ENCODE results near the gene RERE.

Gene RERE

GRCh38 chr1:8817412-8818324, at the start of gene RERE:
RERE (minus strand) TSS chr1:8817640.
- peak; percentile 79 for DNase-seq

- DNase-seq = no peak
Measured at GRCh38 chr1:8866792-8867415, 49.5 kb upstream of the RERE start.

GRCh38 chr1:8866173-8866791, 48.8 kb upstream of the RERE start:
- no peak for DNase-seq

- no peak for DNase-seq
Measured at GRCh38 chr1:8864713-8865344, 47.4 kb upstream of the RERE start.

GRCh38 chr1:8863794-8864233, 46.4 kb upstream of the RERE start:
- DNase-seq = no peak

- DNase-seq = no peak
Measured at GRCh38 chr1:8863138-8863537, 45.7 kb upstream of the RERE start.

- DNase-seq = no peak
Measured at GRCh38 chr1:8862528-8862927, 45.1 kb upstream of the RERE start.

GRCh38 chr1:8860738-8861516, 43.5 kb upstream of the RERE start:
- DNase-seq = no peak

- peak; percentile 10 for DNase-seq
Measured at GRCh38 chr1:8858888-8859706, 41.7 kb upstream of the RERE start.

- DNase-seq = no peak
Measured at GRCh38 chr1:8858112-8858668, 40.8 kb upstream of the RERE start.

- DNase-seq = no peak
Measured at GRCh38 chr1:8856689-8857412, 39.4 kb upstream of the RERE start.

GRCh38 chr1:8854240-8854639, 36.8 kb upstream of the RERE start:
- DNase-seq = no peak

GRCh38 chr1:8851060-8851459, 33.6 kb upstream of the RERE start:
- no peak for DNase-seq

- DNase-seq = peak; percentile 74
Measured at GRCh38 chr1:8848663-8849386, 31.4 kb upstream of the RERE start.

- DNase-seq = no peak
Measured at GRCh38 chr1:8847990-8848389, 30.6 kb upstream of the RERE start.

- DNase-seq = no peak
Measured at GRCh38 chr1:8846263-8846662, 28.8 kb upstream of the RERE start.

GRCh38 chr1:8845104-8846097, 28.0 kb upstream of the RERE start:
- no peak for DNase-seq

GRCh38 chr1:8844501-8845006, 27.1 kb upstream of the RERE start:
- DNase-seq = peak; percentile 50

All from NCI-H1694 treated with DMSO at 0.1 percent for 48 hours (cell line).